Endothelial cell of umbilical vein (primary cell): ENCODE data around the gene CCP110. TPM values are rescaled to one million over a fixed set of nuclear protein-coding genes. Genes with fewer than 3 reads are reported as not detected.

Experiments used
- BruUV-seq: library from RNA; stranded (reverse); fragments of 400-500 nt; replicated peaks from 2 replicates; lab custom pipeline; 2021; lab: Mats Ljungman, UMichigan
- CTCF ChIA-PET: fragments of 300-600, 350-600 bp; sonication (Branson Sonifier 250); formaldehyde crosslinking; loops from one replicate; lab custom pipeline; 2021; ENCODE audit warnings: antibody characterized with exemption, inconsistent platforms; lab: Charles Lee
- POLR2A ChIA-PET: fragments of 300-600, 350-600 bp; sonication (Branson Sonifier 250); formaldehyde crosslinking; loops from one replicate; lab custom pipeline; 2021; ENCODE audit warnings: antibody characterized with exemption, inconsistent platforms; lab: Charles Lee
- DNase-seq: peaks from one replicate; pipeline ENCODE4 v3.0.0-alpha.2; 2011; ENCODE audit warnings: low read depth, low spot score
- FAIRE-seq: peaks from 2 replicates; lab custom pipeline; 2011; peaks lifted over from hg19 to GRCh38; lab: Jason Lieb, UNC
- H2AFZ ChIP-seq: 2 replicates; pipeline ENCODE4 v1.6.0; 2012; ENCODE audit warnings: low read depth, low read length, control low read depth, inconsistent platforms
- H3K27ac ChIP-seq: 2 replicates; pipeline ENCODE4 v1.5.1; 2011; ENCODE audit warnings: low read depth, mild to moderate bottlenecking, control low read depth, low read length, moderate library complexity; ENCODE audit not compliant: insufficient read depth
- H3K27me3 ChIP-seq, 2 experiments: 2 replicates each; pipeline versions ENCODE4 v1.6.0 to v1.6.1; 2011; ENCODE audit warnings: low read length in 2 of 2, mixed read lengths in 1 of 2; ENCODE audit not compliant: control insufficient read depth in 2 of 2, insufficient read depth in 2 of 2
- H3K36me3 ChIP-seq, 2 experiments: 2 replicates in 1 of 2; 3 replicates in 1 of 2; pipeline ENCODE4 v1.5.1; 2011; ENCODE audit warnings: low read length in 2 of 2, mild to moderate bottlenecking in 1 of 2, moderate library complexity in 1 of 2; ENCODE audit not compliant: control insufficient read depth in 2 of 2, insufficient read depth in 2 of 2; ENCODE audit errors: extremely low read depth in 1 of 2
- H3K4me1 ChIP-seq: 3 replicates; pipeline ENCODE4 v1.5.1; 2011; ENCODE audit warnings: mild to moderate bottlenecking, low read length; ENCODE audit not compliant: control insufficient read depth, insufficient read depth; ENCODE audit errors: extremely low read depth
- H3K4me2 ChIP-seq: 2 replicates; pipeline ENCODE4 v1.6.1; 2011; ENCODE audit warnings: low read length, control low read depth, mixed read lengths; ENCODE audit not compliant: insufficient read depth
- H3K4me3 ChIP-seq, 3 experiments: fragments of 200-600 bp in 1 of 3; sonication (generic), shearing (Covaris generic) in 1 of 3; replicated peaks in 1 of 3; 2 replicates each; pipeline ENCODE4 v1.5.1; 2011 to 2016; ENCODE audit warnings: control low read depth in 3 of 3, low read length in 3 of 3, mild to moderate bottlenecking in 2 of 3, inconsistent platforms in 1 of 3, low read depth in 1 of 3, moderate library complexity in 1 of 3; ENCODE audit not compliant: insufficient read depth in 1 of 3
- H3K79me2 ChIP-seq: 2 replicates; pipeline ENCODE4 v1.6.0; 2012; ENCODE audit warnings: low read length, inconsistent platforms; ENCODE audit not compliant: control insufficient read depth, insufficient read depth
- H3K9ac ChIP-seq: replicated peaks from 2 replicates; pipeline ENCODE3; 2011; ENCODE audit warnings: low read length, control low read depth; ENCODE audit not compliant: insufficient read depth; ENCODE audit errors: extremely low read depth
- H3K9me1 ChIP-seq: replicated peaks from 3 replicates; pipeline ENCODE4 v1.6.0; 2011; ENCODE audit warnings: mild to moderate bottlenecking, low read length; ENCODE audit not compliant: control insufficient read depth, insufficient read depth; ENCODE audit errors: extremely low read depth
- H3K9me3 ChIP-seq: replicated peaks from 2 replicates; pipeline ENCODE4 v1.5.1; 2012; ENCODE audit warnings: low read length, inconsistent platforms; ENCODE audit not compliant: control insufficient read depth, insufficient read depth
- H4K20me1 ChIP-seq: replicated peaks from 2 replicates; pipeline ENCODE3; 2011; ENCODE audit warnings: mild to moderate bottlenecking, low read length; ENCODE audit not compliant: control insufficient read depth, insufficient read depth; ENCODE audit errors: extremely low read depth
- EZH2 ChIP-seq: IDR thresholded peaks from 2 replicates; pipeline ENCODE4 v1.6.1; 2012; ENCODE audit warnings: borderline replicate concordance, low read depth, mild to moderate bottlenecking, moderate library complexity, low read length, inconsistent platforms; ENCODE audit not compliant: severe bottlenecking
- FOS ChIP-seq: IDR thresholded peaks from 2 replicates; pipeline ENCODE4 v1.6.1; 2011; ENCODE audit warnings: mild to moderate bottlenecking, low read length, moderate library complexity, borderline replicate concordance; ENCODE audit not compliant: insufficient read depth
- GATA2 ChIP-seq: IDR thresholded peaks from 2 replicates; pipeline ENCODE4 v1.7.0; 2011; ENCODE audit warnings: low read depth, mild to moderate bottlenecking, moderate library complexity, mixed read lengths, low read length; ENCODE audit not compliant: insufficient read length, insufficient read depth
- JUN ChIP-seq: IDR thresholded peaks from 2 replicates; pipeline ENCODE4 v1.6.1; 2011; ENCODE audit warnings: borderline replicate concordance, low read depth; ENCODE audit not compliant: insufficient read length, insufficient read depth
- MYC ChIP-seq: IDR thresholded peaks from one replicate; pipeline ENCODE4 v1.6.1; 2011; ENCODE audit warnings: mild to moderate bottlenecking, low read depth, low read length
- POLR2A ChIP-seq: IDR thresholded peaks from 2 replicates; pipeline ENCODE4 v1.6.1; 2012; ENCODE audit warnings: low read depth, mild to moderate bottlenecking, control low read depth, low read length
- POLR2AphosphoS5 ChIP-seq: IDR thresholded peaks from 2 replicates; pipeline ENCODE4 v1.6.1; 2012; ENCODE audit warnings: low read depth, mild to moderate bottlenecking, control low read depth, low read length, moderate library complexity; ENCODE audit not compliant: insufficient read depth
- dilution Hi-C: fragments of 300-500 bp; cut with MboI; formaldehyde crosslinking; loops from one replicate; pipeline ENCODE4 v1.15.0; 2019; ENCODE audit warnings: low sequenced_read_pairs; ENCODE audit not compliant: extremely low pct_ligation_motif_present
- intact Hi-C: fragments of 100-400 bp; cut with micrococcal nuclease; formaldehyde crosslinking; loops from one replicate; pipeline ENCODE4 v1.10.0; 2022
- polyA plus RNA-seq, 4 experiments: library from polyadenylated mRNA; depleted of rRNA in 3 of 4; stranded (reverse) in 3 of 4; unstranded in 1 of 4; fragments of >200 nt; gene quantifications; 2 replicates each; pipeline versions ENCODE4 v1.2.1 to v1.2.3, GENCODE V29; 2011 to 2012; ENCODE audit warnings: missing spikeins in 1 of 4
- total RNA-seq: library from RNA; stranded (reverse); gene quantifications from 2 replicates; pipeline ENCODE4 v1.2.3, GENCODE V29; 2021
- TF ChIP-seq, protein P1 (sequence below): IDR thresholded peaks from 2 replicates; pipeline ENCODE4 v1.6.1; 2011; ENCODE audit not compliant: insufficient read depth, insufficient read length
- TF ChIP-seq, protein P2 (sequence below), 2 donors: IDR thresholded peaks; 1 replicate in 1 of 2; 2 replicates in 1 of 2; pipeline ENCODE4 v1.5.1; 2011; ENCODE audit warnings: low read length in 2 of 2, mild to moderate bottlenecking in 2 of 2, moderate library complexity in 2 of 2, control low read depth in 1 of 2, inconsistent platforms in 1 of 2, low read depth in 1 of 2; ENCODE audit not compliant: insufficient read depth in 1 of 2; ENCODE audit errors: extremely low read depth in 1 of 2

The CCP110 gene
- total and polyA plus RNA-seq, 2 donors (not counting 3 experiments of a cell fraction or from before 2014, with no cell fraction given): 3.7 to 16.5 TPM

DNA sequence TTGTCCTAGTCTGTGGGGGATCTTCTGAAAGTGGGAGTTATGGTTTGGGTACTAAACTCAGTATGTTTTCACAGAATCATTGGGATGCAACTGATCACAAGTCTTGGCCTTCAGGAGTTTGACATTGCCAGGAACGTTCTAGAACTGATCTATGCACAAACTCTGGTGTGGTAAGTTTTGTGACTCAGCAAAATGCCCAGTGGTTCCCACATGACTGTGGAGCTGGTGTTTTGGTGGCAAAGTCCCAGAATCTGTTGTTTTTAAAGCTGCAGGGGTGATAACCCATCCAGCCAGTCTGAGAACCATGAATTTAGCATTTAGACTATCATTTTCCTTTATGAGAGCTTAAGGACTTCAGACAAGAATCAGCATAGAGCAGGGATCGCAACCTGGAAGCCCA, 42.4 kb upstream of the CCP110 start:
- DNase-seq (no peak), FAIRE-seq (no peak)
- no peak overlapping the region for H3K9ac ChIP-seq
- H2AFZ ChIP-seq: no peak overlapping the region
- no peak overlapping the region for H3K27ac ChIP-seq
- H3K9me1 ChIP-seq: no peaks in the 10 kb centered on the region
- ChIA-PET CTCF (interaction anchor here (1.3 kb wide), 1 partner anchor 21 kb away, joined by 5 read pairs; no protein-coding TSS in a partner anchor), POLR2A (no interaction called here)
- H3K9me3 ChIP-seq: no peaks in the 10 kb centered on the region
- no peaks in the 10 kb centered on the region for H3K36me3 ChIP-seq
- no peak for TF ChIP-seq POLR2AphosphoS5
- no peak for TF ChIP-seq POLR2A
- TF ChIP-seq FOS: no peak
- TF ChIP-seq, protein P1, sequence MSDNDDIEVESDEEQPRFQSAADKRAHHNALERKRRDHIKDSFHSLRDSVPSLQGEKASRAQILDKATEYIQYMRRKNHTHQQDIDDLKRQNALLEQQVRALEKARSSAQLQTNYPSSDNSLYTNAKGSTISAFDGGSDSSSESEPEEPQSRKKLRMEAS: no peak
- no peak for TF ChIP-seq GATA2
- TF ChIP-seq MYC: no peak
- no peak for TF ChIP-seq EZH2
- no peak for TF ChIP-seq JUN
- TF ChIP-seq, protein P2, sequence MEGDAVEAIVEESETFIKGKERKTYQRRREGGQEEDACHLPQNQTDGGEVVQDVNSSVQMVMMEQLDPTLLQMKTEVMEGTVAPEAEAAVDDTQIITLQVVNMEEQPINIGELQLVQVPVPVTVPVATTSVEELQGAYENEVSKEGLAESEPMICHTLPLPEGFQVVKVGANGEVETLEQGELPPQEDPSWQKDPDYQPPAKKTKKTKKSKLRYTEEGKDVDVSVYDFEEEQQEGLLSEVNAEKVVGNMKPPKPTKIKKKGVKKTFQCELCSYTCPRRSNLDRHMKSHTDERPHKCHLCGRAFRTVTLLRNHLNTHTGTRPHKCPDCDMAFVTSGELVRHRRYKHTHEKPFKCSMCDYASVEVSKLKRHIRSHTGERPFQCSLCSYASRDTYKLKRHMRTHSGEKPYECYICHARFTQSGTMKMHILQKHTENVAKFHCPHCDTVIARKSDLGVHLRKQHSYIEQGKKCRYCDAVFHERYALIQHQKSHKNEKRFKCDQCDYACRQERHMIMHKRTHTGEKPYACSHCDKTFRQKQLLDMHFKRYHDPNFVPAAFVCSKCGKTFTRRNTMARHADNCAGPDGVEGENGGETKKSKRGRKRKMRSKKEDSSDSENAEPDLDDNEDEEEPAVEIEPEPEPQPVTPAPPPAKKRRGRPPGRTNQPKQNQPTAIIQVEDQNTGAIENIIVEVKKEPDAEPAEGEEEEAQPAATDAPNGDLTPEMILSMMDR (IDR thresholded peaks at IDR 0.05; ENCODE audit: extremely low read depth in 1 of 2, insufficient read depth in 1 of 2, low read depth in 1 of 2, low read length in 2 of 2): no peak
- no peaks in the 10 kb centered on the region for H3K4me1 ChIP-seq
- no peak overlapping the region for H3K4me2 ChIP-seq
- no TSS peak for BruUV-seq
- intact Hi-C loops (no loop called here), dilution Hi-C loops (no loop called here)
- no peak overlapping the region for H3K4me3 ChIP-seq
- no peaks in the 10 kb centered on the region for H3K79me2 ChIP-seq
- no peaks in the 10 kb centered on the region for H3K27me3 ChIP-seq
- no peaks in the 10 kb centered on the region for H4K20me1 ChIP-seq
